PC-3 (cell line): ENCODE measurements around the gene SKAP1.

Experiments used
- EZH2 ChIP-seq: fragments of 300-600 bp; sonication (generic); IDR thresholded peaks from one replicate; pipeline ENCODE4 v1.6.1; 2017; ENCODE audit warnings: antibody characterized with exemption, mild to moderate bottlenecking, low read length; ENCODE audit not compliant: unreplicated experiment
- TF ChIP-seq, protein P1 (sequence below): fragments of 300-600 bp; sonication (generic); conservative IDR thresholded peaks from 2 replicates; pipeline ENCODE4 v1.5.1; 2017; ENCODE audit warnings: antibody characterized with exemption, low read depth, mild to moderate bottlenecking, low read length

DNA sequence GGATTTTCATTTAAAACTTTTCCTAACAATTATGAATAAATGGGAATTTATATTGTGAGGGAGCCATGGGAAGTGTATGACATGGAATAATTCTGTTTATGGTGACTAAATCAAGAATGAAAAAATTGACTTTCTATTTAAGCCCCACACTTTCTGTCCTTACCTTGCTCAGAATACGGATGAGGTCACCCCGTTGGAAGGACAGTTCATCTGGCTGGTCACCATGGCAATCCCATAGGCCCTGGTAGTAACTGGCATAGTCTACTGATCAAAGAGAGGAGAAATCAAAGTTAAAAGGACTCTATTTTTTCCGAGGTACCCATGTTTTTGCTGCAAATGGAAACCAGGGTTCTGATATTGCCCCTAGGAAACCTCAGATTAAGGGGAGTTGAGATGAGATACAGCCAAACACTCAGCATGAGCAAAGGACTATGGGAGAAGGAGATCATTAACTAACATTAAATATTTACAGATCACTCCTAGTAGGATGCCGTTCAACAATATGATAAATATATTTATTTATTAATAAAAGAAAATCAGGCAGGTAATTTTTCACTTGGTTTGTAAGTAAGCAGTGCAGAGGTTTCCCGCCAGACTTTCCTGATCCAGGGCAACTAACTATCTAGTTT is 267.6 kb downstream of the SKAP1 start:
- TF ChIP-seq, protein P1, sequence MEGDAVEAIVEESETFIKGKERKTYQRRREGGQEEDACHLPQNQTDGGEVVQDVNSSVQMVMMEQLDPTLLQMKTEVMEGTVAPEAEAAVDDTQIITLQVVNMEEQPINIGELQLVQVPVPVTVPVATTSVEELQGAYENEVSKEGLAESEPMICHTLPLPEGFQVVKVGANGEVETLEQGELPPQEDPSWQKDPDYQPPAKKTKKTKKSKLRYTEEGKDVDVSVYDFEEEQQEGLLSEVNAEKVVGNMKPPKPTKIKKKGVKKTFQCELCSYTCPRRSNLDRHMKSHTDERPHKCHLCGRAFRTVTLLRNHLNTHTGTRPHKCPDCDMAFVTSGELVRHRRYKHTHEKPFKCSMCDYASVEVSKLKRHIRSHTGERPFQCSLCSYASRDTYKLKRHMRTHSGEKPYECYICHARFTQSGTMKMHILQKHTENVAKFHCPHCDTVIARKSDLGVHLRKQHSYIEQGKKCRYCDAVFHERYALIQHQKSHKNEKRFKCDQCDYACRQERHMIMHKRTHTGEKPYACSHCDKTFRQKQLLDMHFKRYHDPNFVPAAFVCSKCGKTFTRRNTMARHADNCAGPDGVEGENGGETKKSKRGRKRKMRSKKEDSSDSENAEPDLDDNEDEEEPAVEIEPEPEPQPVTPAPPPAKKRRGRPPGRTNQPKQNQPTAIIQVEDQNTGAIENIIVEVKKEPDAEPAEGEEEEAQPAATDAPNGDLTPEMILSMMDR: no peak
- no peak for TF ChIP-seq EZH2
